ENCODE results near the gene ANKRD13B.

DNA sequence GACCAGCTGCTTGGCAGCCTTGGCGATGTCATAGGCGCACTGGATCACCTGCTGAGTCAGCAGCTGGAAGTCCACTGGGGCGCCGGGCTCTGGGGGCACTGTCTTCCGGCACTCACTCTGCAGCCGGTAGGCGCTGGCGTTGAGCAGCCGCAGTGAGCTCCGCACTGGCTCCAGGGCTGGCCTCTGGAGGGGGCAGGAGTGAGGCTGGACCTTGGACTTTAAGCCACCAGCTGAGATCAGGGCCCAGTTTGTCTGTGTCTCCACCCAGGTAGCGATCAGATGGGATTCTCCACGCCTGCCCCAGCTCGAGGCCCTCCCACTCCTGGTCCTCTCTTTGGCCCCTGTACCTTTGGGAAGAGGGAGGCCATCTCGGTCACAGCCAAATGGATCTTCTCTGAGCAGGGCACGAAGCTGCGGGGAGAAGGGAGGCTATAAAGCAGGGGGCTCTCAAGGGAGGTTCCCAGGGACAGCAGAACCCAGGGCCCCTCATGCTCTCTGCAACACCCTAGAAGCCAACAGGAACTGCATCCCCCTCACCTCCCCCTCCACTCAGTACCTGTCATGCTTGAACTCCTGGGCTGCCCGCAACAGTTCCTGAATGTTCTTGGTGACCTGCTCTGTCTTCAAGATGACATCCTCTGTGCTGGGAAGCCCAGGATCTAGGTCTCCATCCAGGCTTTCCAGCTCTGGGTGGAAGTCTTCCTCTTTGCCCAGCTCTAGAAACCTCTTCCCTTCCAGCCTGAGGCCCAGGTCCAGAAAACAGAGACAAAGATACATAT is 18.0 kb upstream of the ANKRD13B start:
- TF ChIP-seq, protein P1, sequence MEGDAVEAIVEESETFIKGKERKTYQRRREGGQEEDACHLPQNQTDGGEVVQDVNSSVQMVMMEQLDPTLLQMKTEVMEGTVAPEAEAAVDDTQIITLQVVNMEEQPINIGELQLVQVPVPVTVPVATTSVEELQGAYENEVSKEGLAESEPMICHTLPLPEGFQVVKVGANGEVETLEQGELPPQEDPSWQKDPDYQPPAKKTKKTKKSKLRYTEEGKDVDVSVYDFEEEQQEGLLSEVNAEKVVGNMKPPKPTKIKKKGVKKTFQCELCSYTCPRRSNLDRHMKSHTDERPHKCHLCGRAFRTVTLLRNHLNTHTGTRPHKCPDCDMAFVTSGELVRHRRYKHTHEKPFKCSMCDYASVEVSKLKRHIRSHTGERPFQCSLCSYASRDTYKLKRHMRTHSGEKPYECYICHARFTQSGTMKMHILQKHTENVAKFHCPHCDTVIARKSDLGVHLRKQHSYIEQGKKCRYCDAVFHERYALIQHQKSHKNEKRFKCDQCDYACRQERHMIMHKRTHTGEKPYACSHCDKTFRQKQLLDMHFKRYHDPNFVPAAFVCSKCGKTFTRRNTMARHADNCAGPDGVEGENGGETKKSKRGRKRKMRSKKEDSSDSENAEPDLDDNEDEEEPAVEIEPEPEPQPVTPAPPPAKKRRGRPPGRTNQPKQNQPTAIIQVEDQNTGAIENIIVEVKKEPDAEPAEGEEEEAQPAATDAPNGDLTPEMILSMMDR (IDR thresholded peaks at IDR 0.05), result no peak
- TF ChIP-seq POLR2AphosphoS5 (IDR thresholded peaks at IDR 0.05; ENCODE audit: insufficient read depth in 1 of 2, low read depth in 1 of 2) (no peak), POLR2A (IDR thresholded peaks at IDR 0.05) (no peak)
